GM23338 (cell line): Measurements from ENCODE around the gene NUBPL. TPM values are rescaled to one million over a fixed set of nuclear protein-coding genes. Genes with fewer than 3 reads are reported as not detected.

Experiments used
- ATAC-seq: fragments of 200-7000 bp; cut with Tn5 transposase; 3 replicates; pipeline ENCODE4 v1.9.1; 2020
- DNase-seq: peaks from one replicate; pipeline ENCODE4 v3.0.0-alpha.2; 2015; ENCODE audit warnings: low spot score
- H2AFZ ChIP-seq: fragments of 200-600 bp; sonication (generic); 2 replicates; pipeline ENCODE4 v1.8.0; 2016; ENCODE audit warnings: antibody characterized with exemption, mild to moderate bottlenecking, moderate library complexity
- H3F3A ChIP-seq: fragments of 200-600 bp; sonication (generic); replicated peaks from 2 replicates; pipeline ENCODE4 v1.8.0; 2017; ENCODE audit warnings: antibody characterized with exemption, mixed run types, low read depth
- H3K27ac ChIP-seq: fragments of 200-600 bp; sonication (generic); 2 replicates; pipeline ENCODE4 v1.6.1; 2016; ENCODE audit warnings: low read depth
- H3K27me3 ChIP-seq: fragments of 200-600 bp; sonication (generic); 2 replicates; pipeline ENCODE4 v1.8.0; 2016; ENCODE audit warnings: mild to moderate bottlenecking, mixed run types, moderate library complexity; ENCODE audit not compliant: insufficient read depth
- H3K36me3 ChIP-seq: fragments of 200-600 bp; sonication (generic); 2 replicates; pipeline ENCODE4 v1.8.0; 2016; ENCODE audit warnings: mild to moderate bottlenecking; ENCODE audit not compliant: insufficient read depth
- H3K4me1 ChIP-seq: fragments of 200-600 bp; sonication (generic); 2 replicates; pipeline ENCODE4 v1.8.0; 2016; ENCODE audit warnings: mild to moderate bottlenecking, moderate library complexity; ENCODE audit not compliant: insufficient read depth
- H3K4me2 ChIP-seq: fragments of 200-600 bp; sonication (generic); 2 replicates; pipeline ENCODE4 v1.7.1; 2017; ENCODE audit warnings: mixed run types
- H3K4me3 ChIP-seq: fragments of 200-600 bp; sonication (generic); 2 replicates; pipeline ENCODE4 v1.6.1; 2016; ENCODE audit warnings: mixed run types
- H3K79me2 ChIP-seq: fragments of 200-600 bp; sonication (generic); replicated peaks from 2 replicates; pipeline ENCODE4 v1.8.0; 2017; ENCODE audit warnings: mild to moderate bottlenecking; ENCODE audit not compliant: insufficient read depth
- H3K9me2 ChIP-seq: fragments of 200-600 bp; sonication (generic); 2 replicates; pipeline ENCODE4 v1.8.0; 2017; ENCODE audit not compliant: insufficient read depth
- H4K20me1 ChIP-seq: fragments of 200-600 bp; sonication (generic); replicated peaks from 2 replicates; pipeline ENCODE4 v1.8.0; 2017; ENCODE audit warnings: mild to moderate bottlenecking; ENCODE audit not compliant: insufficient read depth
- H3K27ac Mint-ChIP-seq: 2 replicates; pipeline ENCODE4 v1.8.0; 2020; ENCODE audit warnings: inconsistent platforms, mild to moderate bottlenecking, moderate library complexity, mixed read lengths
- H3K27me3 Mint-ChIP-seq: 3 replicates; pipeline ENCODE4 v1.8.0; 2022; ENCODE audit warnings: low read depth, mild to moderate bottlenecking, moderate library complexity, mixed read lengths, inconsistent platforms; ENCODE audit not compliant: insufficient read depth, poor library complexity
- H3K36me3 Mint-ChIP-seq: 3 replicates; pipeline ENCODE4 v1.8.0; 2021; ENCODE audit warnings: low read depth, mild to moderate bottlenecking, inconsistent platforms, moderate library complexity, mixed read lengths
- H3K4me1 Mint-ChIP-seq: 3 replicates; pipeline ENCODE4 v1.8.0; 2020; ENCODE audit warnings: mild to moderate bottlenecking, inconsistent platforms, mixed read lengths
- H3K4me3 Mint-ChIP-seq: 3 replicates; pipeline ENCODE4 v1.8.0; 2021; ENCODE audit warnings: moderate library complexity, mild to moderate bottlenecking, inconsistent platforms, mixed read lengths
- H3K9me3 Mint-ChIP-seq: 3 replicates; pipeline ENCODE4 v1.8.0; 2020; ENCODE audit warnings: moderate library complexity, mild to moderate bottlenecking, inconsistent platforms, mixed read lengths
- CREB1 ChIP-seq: fragments of 250-450 bp; sonication (Bioruptor Pico); IDR thresholded peaks from 2 replicates; pipeline ENCODE4 v1.5.0; 2020; ENCODE audit warnings: low read depth, mild to moderate bottlenecking, moderate library complexity
- EZH2 ChIP-seq: fragments of 200-600 bp; sonication (generic); IDR thresholded peaks from one replicate; pipeline ENCODE4 v1.8.0; 2017; ENCODE audit warnings: antibody characterized with exemption, mild to moderate bottlenecking, low read depth; ENCODE audit not compliant: unreplicated experiment
- EZH2phosphoT487 ChIP-seq: fragments of 200-600 bp; sonication (generic); IDR thresholded peaks from one replicate; pipeline ENCODE4 v1.8.1; 2018; ENCODE audit warnings: antibody characterized with exemption; ENCODE audit not compliant: unreplicated experiment
- JUNB ChIP-seq: IDR thresholded peaks from one replicate; pipeline ENCODE4 v1.6.1; 2016; ENCODE audit warnings: antibody characterized with exemption; ENCODE audit not compliant: unreplicated experiment
- NANOG ChIP-seq: IDR thresholded peaks from 2 replicates; pipeline ENCODE4 v1.6.1; 2016; ENCODE audit warnings: antibody characterized with exemption, borderline replicate concordance
- POLR2AphosphoS5 ChIP-seq: IDR thresholded peaks from 2 replicates; pipeline ENCODE4 v1.6.1; 2016; ENCODE audit warnings: antibody characterized with exemption, low read depth
- REST ChIP-seq: IDR thresholded peaks from one replicate; pipeline ENCODE4 v1.6.1; 2018; ENCODE audit warnings: antibody characterized with exemption; ENCODE audit not compliant: unreplicated experiment
- STAT1 ChIP-seq: IDR thresholded peaks from one replicate; pipeline ENCODE4 v1.6.1; 2016; ENCODE audit warnings: antibody characterized with exemption; ENCODE audit not compliant: unreplicated experiment
- ZNF114 ChIP-seq: fragments of 250-450 bp; sonication (Bioruptor Pico); IDR thresholded peaks from 2 replicates; pipeline ENCODE4 v1.5.0; 2020; ENCODE audit warnings: mild to moderate bottlenecking, moderate library complexity
- ZNF331 ChIP-seq: fragments of 250-450 bp; sonication (Bioruptor Pico); IDR thresholded peaks from 2 replicates; pipeline ENCODE4 v1.5.0; 2020; ENCODE audit warnings: low read depth, mild to moderate bottlenecking, moderate library complexity
- polyA plus RNA-seq: library from polyadenylated mRNA; unstranded; fragments of >200 nt; fragmentation: Nextera tagmentation; extraction: Ambion mirVana; gene quantifications from 2 replicates; pipeline ENCODE4 v1.2.1, GENCODE V29; 2016
- total RNA-seq: library from RNA; depleted of rRNA; stranded (reverse); fragments of >200 nt; shearing (Covaris generic); gene quantifications from 2 replicates; pipeline ENCODE4 v1.2.3, GENCODE V29; 2014
- TF ChIP-seq, protein P1 (sequence below), 2 experiments: fragments of 200-600 bp in 1 of 2; sonication (generic) in 1 of 2; conservative IDR thresholded peaks; 2 replicates each; pipeline versions ENCODE4 v1.5.1 to v1.6.1; 2016 to 2017; ENCODE audit warnings: antibody characterized with exemption in 2 of 2, low read depth in 2 of 2, mild to moderate bottlenecking in 2 of 2, moderate library complexity in 1 of 2
- TF ChIP-seq, protein P2 (sequence below): IDR thresholded peaks from 2 replicates; pipeline ENCODE4 v1.6.1; 2016; ENCODE audit warnings: antibody characterized with exemption

NUBPL gene
- total and polyA plus RNA-seq, 2 experiments from 2014 or later: 6.1 to 20.7 TPM

DNA sequence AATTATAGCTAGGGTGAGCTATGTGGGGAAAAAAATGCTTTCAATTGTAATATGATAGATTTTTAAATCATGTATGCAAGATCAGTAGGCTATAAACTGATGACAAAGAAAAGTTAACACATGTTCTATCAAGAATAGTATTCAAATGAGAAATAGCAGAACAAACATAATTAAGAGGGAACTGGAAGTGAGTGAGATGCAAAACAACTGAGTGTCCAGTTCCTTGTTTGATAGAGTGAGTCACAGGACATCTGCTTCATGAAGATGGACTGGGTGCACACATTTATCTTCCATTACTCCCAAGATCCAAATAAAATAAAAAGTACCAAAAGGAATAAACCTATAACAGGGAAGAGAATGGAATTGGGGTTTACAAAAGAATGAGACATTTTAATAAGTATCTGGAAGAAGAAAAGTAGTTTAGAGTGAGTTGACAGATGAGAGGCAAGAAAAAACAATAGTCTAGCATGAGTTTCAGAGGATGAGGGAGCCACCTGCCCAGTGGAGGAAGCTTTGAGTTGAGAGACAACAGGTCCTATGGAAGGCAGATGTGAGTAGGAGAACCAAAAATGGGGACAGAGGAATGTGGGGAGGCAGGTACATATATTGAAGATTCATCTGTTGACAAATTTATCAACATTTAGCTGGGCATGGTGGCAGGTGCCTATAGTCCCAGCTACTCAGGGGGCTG is 337.8 kb downstream of the NUBPL start:
- H3K4me1 ChIP-seq: no peaks in the 10 kb centered on the region
- peaks cover 8% of the 10 kb centered on the region; the same call in 2 of the 3 replicates for H3K4me1 Mint-ChIP-seq
- no peak overlapping the region for H3K4me3 ChIP-seq
- H3K27me3 ChIP-seq: no peaks in the 10 kb centered on the region
- H3K27ac ChIP-seq: no peak overlapping the region
- H3K27ac Mint-ChIP-seq: no peak overlapping the region
- H3K4me2 ChIP-seq: no peak overlapping the region
- DNase-seq (no peak), ATAC-seq (no peak)
- H3K36me3 Mint-ChIP-seq: no peaks in the 10 kb centered on the region
- no peaks in the 10 kb centered on the region for H3K9me3 Mint-ChIP-seq
- no peaks in the 10 kb centered on the region for H4K20me1 ChIP-seq
- H3K4me3 Mint-ChIP-seq: no peak overlapping the region
- H2AFZ ChIP-seq: no peak overlapping the region
- H3K27me3 Mint-ChIP-seq: no peaks in the 10 kb centered on the region
- H3K79me2 ChIP-seq: no peaks in the 10 kb centered on the region
- no peak for TF ChIP-seq EZH2
- TF ChIP-seq ZNF331 (CRISPR knock-in tag): no peak
- TF ChIP-seq STAT1: no peak
- no peaks in the 10 kb centered on the region for H3K36me3 ChIP-seq
- H3K9me2 ChIP-seq: peaks cover 7% of the 10 kb centered on the region; the same call in 1 of the 2 replicates
- no peaks in the 10 kb centered on the region for H3F3A ChIP-seq

- Histone ChIP-seq H3F3A (no peaks in the 10 kb centered on the region), H3K4me3 (no peak overlapping the region), H3K4me2 (no peak overlapping the region), H3K36me3 (no peaks in the 10 kb centered on the region), H3K4me1 (no peaks in the 10 kb centered on the region), H2AFZ (no peak overlapping the region), H4K20me1 (no peaks in the 10 kb centered on the region), H3K9me2 (peaks cover 7% of the 10 kb centered on the region; the same call in 1 of the 2 replicates), H3K79me2 (no peaks in the 10 kb centered on the region), H3K27me3 (no peaks in the 10 kb centered on the region), H3K27ac (no peak overlapping the region)
- Mint-ChIP-seq H3K27ac (no peak overlapping the region), H3K4me1 (no peaks in the 10 kb centered on the region), H3K36me3 (no peaks in the 10 kb centered on the region), H3K9me3 (no peaks in the 10 kb centered on the region), H3K4me3 (no peak overlapping the region), H3K27me3 (no peaks in the 10 kb centered on the region)
- ATAC-seq (no peak), DNase-seq (no peak)
- TF ChIP-seq POLR2AphosphoS5 (no peak), NANOG (no peak), JUNB (no peak), ZNF114 (no peak), EZH2 (no peak), REST (no peak), CREB1 (CRISPR knock-in tag) (no peak), ZNF331 (CRISPR knock-in tag) (no peak), EZH2phosphoT487 (no peak)
- TF ChIP-seq, protein P1, sequence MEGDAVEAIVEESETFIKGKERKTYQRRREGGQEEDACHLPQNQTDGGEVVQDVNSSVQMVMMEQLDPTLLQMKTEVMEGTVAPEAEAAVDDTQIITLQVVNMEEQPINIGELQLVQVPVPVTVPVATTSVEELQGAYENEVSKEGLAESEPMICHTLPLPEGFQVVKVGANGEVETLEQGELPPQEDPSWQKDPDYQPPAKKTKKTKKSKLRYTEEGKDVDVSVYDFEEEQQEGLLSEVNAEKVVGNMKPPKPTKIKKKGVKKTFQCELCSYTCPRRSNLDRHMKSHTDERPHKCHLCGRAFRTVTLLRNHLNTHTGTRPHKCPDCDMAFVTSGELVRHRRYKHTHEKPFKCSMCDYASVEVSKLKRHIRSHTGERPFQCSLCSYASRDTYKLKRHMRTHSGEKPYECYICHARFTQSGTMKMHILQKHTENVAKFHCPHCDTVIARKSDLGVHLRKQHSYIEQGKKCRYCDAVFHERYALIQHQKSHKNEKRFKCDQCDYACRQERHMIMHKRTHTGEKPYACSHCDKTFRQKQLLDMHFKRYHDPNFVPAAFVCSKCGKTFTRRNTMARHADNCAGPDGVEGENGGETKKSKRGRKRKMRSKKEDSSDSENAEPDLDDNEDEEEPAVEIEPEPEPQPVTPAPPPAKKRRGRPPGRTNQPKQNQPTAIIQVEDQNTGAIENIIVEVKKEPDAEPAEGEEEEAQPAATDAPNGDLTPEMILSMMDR (conservative IDR thresholded peaks at IDR 0.05; ENCODE audit: low read depth in 2 of 2): no peak
- TF ChIP-seq, protein P2, sequence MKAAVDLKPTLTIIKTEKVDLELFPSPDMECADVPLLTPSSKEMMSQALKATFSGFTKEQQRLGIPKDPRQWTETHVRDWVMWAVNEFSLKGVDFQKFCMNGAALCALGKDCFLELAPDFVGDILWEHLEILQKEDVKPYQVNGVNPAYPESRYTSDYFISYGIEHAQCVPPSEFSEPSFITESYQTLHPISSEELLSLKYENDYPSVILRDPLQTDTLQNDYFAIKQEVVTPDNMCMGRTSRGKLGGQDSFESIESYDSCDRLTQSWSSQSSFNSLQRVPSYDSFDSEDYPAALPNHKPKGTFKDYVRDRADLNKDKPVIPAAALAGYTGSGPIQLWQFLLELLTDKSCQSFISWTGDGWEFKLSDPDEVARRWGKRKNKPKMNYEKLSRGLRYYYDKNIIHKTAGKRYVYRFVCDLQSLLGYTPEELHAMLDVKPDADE: no peak
These were observed 340.8 kb downstream of the NUBPL start for GRCh38 chr14:31902002-31902401.
